HUES48 (cell line): ENCODE results near the gene PHC2.
"Not testable (repeated sequence)": the region's sequence is repeated elsewhere in the genome, so short reads cannot be mapped to it uniquely, and the experiment has no call there.

Experiments
- H3K27ac ChIP-seq: one replicate; pipeline ENCODE4 v1.7.0; 2013; ENCODE audit warnings: low read depth, low read length, inconsistent platforms
- H3K27me3 ChIP-seq: 2 replicates; pipeline ENCODE4 v1.6.1; 2013; ENCODE audit warnings: mild to moderate bottlenecking, low read length; ENCODE audit not compliant: control insufficient read depth, insufficient read depth
- H3K36me3 ChIP-seq: 2 replicates; pipeline ENCODE4 v1.6.1; 2013; ENCODE audit warnings: low read length; ENCODE audit not compliant: control insufficient read depth, insufficient read depth
- H3K4me1 ChIP-seq: 2 replicates; pipeline ENCODE4 v1.6.1; 2013; ENCODE audit warnings: mild to moderate bottlenecking, low read length; ENCODE audit not compliant: control insufficient read depth, insufficient read depth
- H3K4me3 ChIP-seq: 2 replicates; pipeline ENCODE4 v1.5.1; 2013; ENCODE audit warnings: mild to moderate bottlenecking, low read depth, low read length
- H3K9ac ChIP-seq: 2 replicates; pipeline ENCODE4 v1.6.1; 2013; ENCODE audit warnings: mild to moderate bottlenecking, low read depth, low read length, moderate library complexity
- H3K9me3 ChIP-seq: 2 replicates; pipeline ENCODE4 v1.6.1; 2013; ENCODE audit warnings: low read length; ENCODE audit not compliant: control insufficient read depth, insufficient read depth

PHC2 gene

GRCh38 chr1:33297911-33298622 is 132.8 kb downstream of the PHC2 start:
- H3K27me3 ChIP-seq: no peaks in the 10 kb centered on the region
- H3K27ac ChIP-seq: no peak overlapping the region
- no peaks in the 10 kb centered on the region for H3K9me3 ChIP-seq
- H3K36me3 ChIP-seq: peaks cover 36% of the 10 kb centered on the region
- H3K9ac ChIP-seq: no peak overlapping the region
- H3K4me3 ChIP-seq: no peak overlapping the region
- no peaks in the 10 kb centered on the region for H3K4me1 ChIP-seq

- Histone ChIP-seq H3K9me3 (no peaks in the 10 kb centered on the region), H3K4me3 (no peak overlapping the region), H3K36me3 (peaks cover 37% of the 10 kb centered on the region), H3K27ac (no peak overlapping the region), H3K27me3 (no peaks in the 10 kb centered on the region), H3K9ac (no peak overlapping the region), H3K4me1 (no peaks in the 10 kb centered on the region)
These were observed 134.1 kb downstream of the PHC2 start for GRCh38 chr1:33296824-33297223.

- no peak overlapping the region for H3K9ac ChIP-seq
- no peak overlapping the region for H3K4me3 ChIP-seq
- H3K27me3 ChIP-seq: no peaks in the 10 kb centered on the region
- H3K4me1 ChIP-seq: no peaks in the 10 kb centered on the region
- H3K36me3 ChIP-seq: peaks cover 37% of the 10 kb centered on the region
- no peak overlapping the region for H3K27ac ChIP-seq
- no peaks in the 10 kb centered on the region for H3K9me3 ChIP-seq
These were observed 134.8 kb downstream of the PHC2 start for GRCh38 chr1:33296082-33296458.

GRCh38 chr1:33295450-33296081 is 135.3 kb downstream of the PHC2 start:
- peaks cover 37% of the 10 kb centered on the region for H3K36me3 ChIP-seq

GRCh38 chr1:33295023-33295422 is 135.9 kb downstream of the PHC2 start:
- H3K36me3 ChIP-seq: peaks cover 37% of the 10 kb centered on the region
- H3K9ac ChIP-seq: no peak overlapping the region
- no peaks in the 10 kb centered on the region for H3K4me1 ChIP-seq
- H3K4me3 ChIP-seq: no peak overlapping the region
- H3K27ac ChIP-seq: peak overlapping the region; percentile 32
- H3K27me3 ChIP-seq: no peaks in the 10 kb centered on the region
- H3K9me3 ChIP-seq: no peaks in the 10 kb centered on the region

More at GRCh38 chr1:33295450-33296081, 135.3 kb downstream of the PHC2 start:
- H3K9ac ChIP-seq: no peak overlapping the region
- H3K4me3 ChIP-seq: no peak overlapping the region
- H3K9me3 ChIP-seq: no peaks in the 10 kb centered on the region
- H3K27me3 ChIP-seq: no peaks in the 10 kb centered on the region
- H3K27ac ChIP-seq: peak overlapping the region; percentile 32
- H3K4me1 ChIP-seq: no peaks in the 10 kb centered on the region

- no peak overlapping the region for H3K9ac ChIP-seq
- H3K27ac ChIP-seq: no peak overlapping the region
- no peak overlapping the region for H3K4me3 ChIP-seq
- H3K27me3 ChIP-seq: no peaks in the 10 kb centered on the region
- no peaks in the 10 kb centered on the region for H3K9me3 ChIP-seq
- peaks cover 40% of the 10 kb centered on the region for H3K36me3 ChIP-seq
- H3K4me1 ChIP-seq: no peaks in the 10 kb centered on the region
These were observed 136.6 kb downstream of the PHC2 start for GRCh38 chr1:33294071-33295010.

- Histone ChIP-seq H3K4me1 (no peaks in the 10 kb centered on the region), H3K27ac (no peak overlapping the region), H3K9ac (no peak overlapping the region), H3K36me3 (peaks cover 37% of the 10 kb centered on the region), H3K27me3 (no peaks in the 10 kb centered on the region), H3K9me3 (no peaks in the 10 kb centered on the region), H3K4me3 (no peak overlapping the region)
These were observed 138.1 kb downstream of the PHC2 start for GRCh38 chr1:33292726-33293340.

GRCh38 chr1:33290615-33291014 is 140.3 kb downstream of the PHC2 start:
- H3K27ac ChIP-seq, H3K9ac ChIP-seq, H3K4me3 ChIP-seq, H3K27me3 ChIP-seq, H3K4me1 ChIP-seq, H3K9me3 ChIP-seq: not testable (repeated sequence)
- H3K36me3 ChIP-seq: peaks cover 34% of the 10 kb centered on the region

- Histone ChIP-seq H3K36me3 (peaks cover 39% of the 10 kb centered on the region), H3K4me3 (no peak overlapping the region), H3K27me3 (no peaks in the 10 kb centered on the region), H3K9ac (no peak overlapping the region), H3K27ac (no peak overlapping the region), H3K9me3 (no peaks in the 10 kb centered on the region), H3K4me1 (no peaks in the 10 kb centered on the region)
These were observed 141.1 kb downstream of the PHC2 start for GRCh38 chr1:33289858-33290154.

- no peak overlapping the region for H3K4me3 ChIP-seq
- no peaks in the 10 kb centered on the region for H3K9me3 ChIP-seq
- H3K27ac ChIP-seq: no peak overlapping the region
- peaks cover 42% of the 10 kb centered on the region for H3K36me3 ChIP-seq
- no peaks in the 10 kb centered on the region for H3K4me1 ChIP-seq
- no peaks in the 10 kb centered on the region for H3K27me3 ChIP-seq
- H3K9ac ChIP-seq: no peak overlapping the region
These were observed 141.7 kb downstream of the PHC2 start for GRCh38 chr1:33288976-33289857.
